ENCODE data around the gene CPNE2.
"Not testable (repeated sequence)": the region's sequence is repeated elsewhere in the genome, so short reads cannot be mapped to it uniquely, and the experiment has no call there.

The CPNE2 gene

DNA sequence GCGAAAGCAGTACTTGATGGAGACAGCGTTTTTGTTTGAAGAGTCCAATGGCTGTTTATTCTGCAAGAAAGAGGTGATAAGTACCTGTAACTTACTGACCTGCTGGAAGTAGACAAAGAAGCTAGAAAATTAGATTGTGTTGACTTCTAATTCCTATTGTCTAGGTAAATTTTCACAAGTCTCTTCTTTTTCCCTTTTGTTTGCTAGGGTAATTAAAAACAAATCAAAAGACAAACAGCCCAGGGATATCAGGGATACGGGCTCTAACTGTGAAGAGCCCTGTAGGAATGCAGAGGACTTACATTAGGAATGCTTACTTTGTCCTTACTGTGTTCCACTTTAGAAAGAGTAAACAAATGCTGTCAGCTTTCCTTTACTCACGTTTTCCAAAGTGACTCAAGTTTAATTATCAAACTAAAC lies 86.4 kb downstream of the CPNE2 start:
- no peak for DNase-seq

- DNase-seq: no peak
These were observed 86.9 kb downstream of the CPNE2 start for GRCh38 chr16:57179215-57179828.

DNA sequence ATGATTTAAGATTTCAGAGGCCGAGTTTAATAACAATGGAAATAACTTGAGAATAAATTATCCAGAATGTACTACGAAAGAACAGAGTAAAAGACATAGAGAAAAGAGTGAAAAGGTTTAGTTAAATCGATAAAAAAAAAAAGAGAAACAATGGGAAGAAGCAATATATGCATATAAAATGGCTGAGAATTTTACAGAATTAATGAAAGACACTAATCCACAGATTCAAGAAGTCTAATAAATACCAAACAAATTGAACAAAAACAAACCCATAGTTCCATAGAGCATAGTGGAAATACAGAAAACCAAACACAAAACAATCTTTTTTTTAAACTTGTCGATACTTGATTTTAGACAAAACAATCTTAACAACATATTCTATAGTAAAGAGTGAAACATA lies 91.7 kb downstream of the CPNE2 start:
- DNase-seq: no peak

DNA sequence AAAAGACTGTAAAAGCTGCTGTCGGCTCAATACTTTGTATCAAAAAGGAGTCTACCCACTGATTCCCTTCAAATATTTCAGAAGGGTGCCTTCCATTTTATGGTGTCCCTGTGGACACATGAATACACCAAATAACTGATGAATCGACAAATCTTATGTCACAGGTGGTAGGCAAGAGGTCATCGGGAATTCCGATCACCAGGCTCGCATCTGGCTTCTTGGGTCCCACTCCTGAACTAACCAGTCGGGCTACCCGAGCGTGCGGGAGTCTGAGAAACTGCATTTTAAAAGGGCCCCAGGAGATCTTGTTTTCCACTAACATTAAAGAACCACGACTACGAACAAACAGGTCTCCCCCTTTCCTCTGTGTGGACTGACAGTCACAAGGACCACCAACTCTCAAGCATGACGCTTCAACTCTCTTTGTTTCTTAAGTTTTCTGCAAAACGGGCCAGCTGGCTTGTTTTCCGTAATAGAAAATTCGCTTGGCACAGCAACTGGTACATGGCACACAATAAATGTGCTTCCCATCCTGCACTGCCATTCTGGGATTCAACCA lies 92.6 kb downstream of the CPNE2 start:
- DNase-seq: no peak

- no peak for DNase-seq
These were observed 93.1 kb downstream of the CPNE2 start for GRCh38 chr16:57185446-57185944.

- DNase-seq: peak; percentile 95
These were observed 93.8 kb downstream of the CPNE2 start, which contains the start of the genes PSME3IP1 and RSPRY1 for GRCh38 chr16:57185945-57186871. PSME3IP1 (minus strand) TSS chr16:57186039; CDS start chr16:57173854, 12,185 bp downstream. RSPRY1 (plus strand) TSS chr16:57186329; CDS start chr16:57204659, 18,330 bp downstream.

DNA sequence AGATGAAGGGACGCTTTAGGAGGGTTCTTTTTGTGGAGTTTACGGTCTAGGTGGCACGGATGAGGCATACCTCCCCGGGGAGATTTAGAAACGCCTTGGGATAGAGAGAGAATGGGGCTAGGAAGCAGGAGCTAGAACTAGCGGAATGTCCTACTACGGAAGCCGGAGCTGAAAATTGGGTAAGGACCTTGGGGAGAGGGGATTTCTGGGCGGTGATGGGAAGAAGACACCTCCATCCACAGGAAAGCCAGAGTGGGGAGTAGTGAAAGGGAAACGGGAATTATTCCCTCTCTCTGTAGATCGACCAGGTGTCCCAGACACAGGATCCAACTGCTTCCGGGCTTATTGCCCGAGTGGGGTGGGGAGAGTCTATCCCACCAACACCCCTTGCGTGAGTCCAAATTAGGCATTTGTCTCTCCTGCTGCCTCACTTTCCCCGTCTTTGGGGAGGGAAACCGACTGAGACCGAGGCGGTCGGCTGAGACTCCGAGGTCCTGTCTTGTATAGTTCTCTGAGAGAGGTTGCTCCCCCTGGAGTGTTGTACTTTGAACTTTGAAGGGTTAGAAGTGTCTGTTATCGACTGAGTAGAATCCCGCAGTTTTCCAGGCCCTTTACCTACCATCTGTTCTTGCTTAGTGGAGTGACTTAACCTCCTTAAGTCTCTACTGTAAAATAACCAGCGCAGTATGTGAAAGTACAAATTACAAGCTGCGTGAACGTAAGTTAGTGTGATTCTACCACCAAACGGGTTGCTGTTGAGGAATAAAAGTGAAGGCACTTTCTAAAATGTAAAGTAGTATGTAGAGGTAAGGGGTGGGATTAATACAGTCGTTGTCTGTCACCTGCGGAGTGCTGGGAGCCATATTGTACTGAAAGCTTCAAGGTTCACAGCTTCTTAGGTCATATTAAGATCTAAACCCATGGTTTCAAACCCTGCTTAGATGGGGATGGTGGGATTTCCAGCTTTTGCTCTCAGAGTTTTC lies 94.8 kb downstream of the CPNE2 start:
- no peak for DNase-seq

- DNase-seq: not testable (repeated sequence)
These were observed 95.7 kb downstream of the CPNE2 start for GRCh38 chr16:57187902-57188710.

DNA sequence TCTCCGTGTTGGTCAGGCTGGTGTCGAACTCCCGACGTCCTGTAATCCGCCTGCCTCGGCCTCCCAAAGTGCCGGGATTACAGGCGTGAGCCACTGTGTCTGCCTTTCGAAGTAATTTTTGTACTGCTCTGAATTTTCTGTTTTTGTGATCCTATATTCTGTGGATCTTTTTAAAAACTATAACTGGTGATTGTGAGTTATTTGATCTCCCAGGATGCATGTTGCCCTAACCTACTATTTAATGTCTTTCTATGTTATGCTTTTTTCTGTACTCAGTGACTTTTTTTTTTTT lies 96.3 kb downstream of the CPNE2 start:
- no peak for DNase-seq

GRCh38 chr16:57189527-57189926 lies 97.1 kb downstream of the CPNE2 start:
- DNase-seq: not testable (repeated sequence)

- DNase-seq: no peak
These were observed 97.8 kb downstream of the CPNE2 start for GRCh38 chr16:57190136-57190535.

GRCh38 chr16:57191056-57191571 lies 98.7 kb downstream of the CPNE2 start:
- DNase-seq: no peak

DNA sequence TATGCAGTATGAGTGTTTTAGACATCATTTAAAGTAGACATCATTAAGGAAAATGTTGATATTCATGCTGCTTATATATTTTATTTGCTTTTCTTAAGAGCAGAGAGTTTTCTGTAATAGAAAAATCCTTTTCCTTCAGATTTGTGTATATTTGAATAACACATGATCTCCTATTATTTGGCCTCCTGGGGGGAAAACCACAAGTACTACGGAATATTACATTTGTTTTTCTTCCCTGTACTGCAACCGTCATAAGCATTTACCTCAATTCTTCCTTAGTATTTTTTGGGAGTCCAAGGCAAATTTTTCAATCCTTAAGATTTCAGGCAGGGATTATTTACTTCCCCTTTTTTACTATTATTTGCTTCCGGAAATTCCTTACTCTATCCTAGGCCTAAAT lies 99.8 kb downstream of the CPNE2 start:
- DNase-seq: no peak

DNA sequence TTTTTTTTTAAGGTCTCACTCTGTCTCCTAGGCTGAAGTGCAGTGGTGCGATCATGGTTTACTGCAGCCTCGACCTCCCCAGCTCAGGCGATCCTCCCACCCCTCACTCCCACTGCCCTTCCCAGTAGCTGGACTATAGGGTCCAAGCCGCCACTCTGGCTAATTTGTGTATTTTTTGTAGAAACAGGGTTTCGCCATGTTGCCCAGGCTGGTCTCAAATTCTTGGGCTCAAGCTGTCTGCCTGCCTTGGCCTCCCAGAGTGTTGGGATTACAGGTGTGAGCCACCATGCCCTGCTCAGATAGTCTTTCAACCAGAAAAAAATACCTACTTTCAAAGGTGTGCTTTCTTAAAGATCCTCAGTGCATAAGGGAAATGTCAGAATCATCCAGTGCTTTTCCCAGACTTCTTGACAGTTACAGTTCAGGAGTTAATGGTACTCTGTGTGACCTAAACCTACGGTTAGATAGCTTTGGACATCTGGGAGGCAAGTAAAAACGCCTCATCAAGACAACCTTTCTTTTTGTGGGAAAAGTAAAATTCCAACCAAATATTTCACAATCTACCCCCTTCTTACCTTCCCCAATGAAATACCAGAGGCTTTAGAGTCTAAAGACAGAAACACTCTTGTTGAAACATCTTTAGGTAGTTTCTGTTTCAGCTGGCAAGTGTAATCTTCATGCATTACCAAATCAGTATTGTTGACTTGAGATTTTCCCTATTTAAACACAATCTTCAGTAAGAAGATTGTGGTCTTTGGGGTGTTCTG lies 100.5 kb downstream of the CPNE2 start:
- DNase-seq: no peak

- no peak for DNase-seq
These were observed 102.1 kb downstream of the CPNE2 start for GRCh38 chr16:57194512-57194911.

DNA sequence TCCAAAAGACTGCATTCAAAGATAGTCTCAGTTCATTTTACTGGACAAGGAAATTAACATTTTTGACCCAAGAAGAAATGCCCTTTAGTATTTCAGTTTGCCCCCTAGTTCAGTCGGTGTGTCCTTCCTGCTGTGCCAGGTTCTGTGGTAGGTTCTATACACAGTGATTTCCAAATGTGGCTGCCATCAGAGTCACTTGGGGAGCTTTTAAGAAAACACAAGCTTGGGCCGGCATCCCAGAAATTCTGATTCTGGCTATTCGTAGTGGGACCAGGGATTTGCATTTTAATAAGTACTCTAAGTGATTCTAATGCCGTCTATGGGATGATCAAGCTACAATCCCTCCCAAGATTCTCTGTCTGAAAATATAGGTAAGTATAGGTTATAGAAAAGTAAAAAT lies 103.9 kb downstream of the CPNE2 start:
- DNase-seq: no peak

GRCh38 chr16:57196753-57197152 lies 104.4 kb downstream of the CPNE2 start:
- no peak for DNase-seq
